ENCODE results near the gene PGM2L1. TPM values are rescaled to one million over a fixed set of nuclear protein-coding genes. Genes with fewer than 3 reads are reported as not detected.
A peak's percentile ranks its signal among the peaks of the same experiment; 100 is the strongest.

The PGM2L1 gene
- total RNA-seq, 1 experiment from 2014 or later: 33.1 TPM

GRCh38 chr11:74373382-74373781, 24.9 kb downstream of the PGM2L1 start:
- H3K4me3 ChIP-seq (ENCODE audit: low read depth in 2 of 2, low read length in 2 of 2): no peak overlapping the region
- DNase-seq (ENCODE audit: low read depth, low spot score) (no peak), ATAC-seq (no peak)
- ChIA-PET CTCF (no interaction called here), POLR2A (no interaction called here)
- TSS peak; percentile 11 for BruUV-seq (replicated peaks)
- H3K36me3 ChIP-seq (ENCODE audit: control insufficient read depth, insufficient read depth, low read length): no peaks in the 10 kb centered on the region
- peak overlapping the region; percentile 68; the same call in 1 of the 2 replicates for H3K27ac ChIP-seq (ENCODE audit: low read length)
- intact Hi-C loops (cut with micrococcal nuclease; ENCODE audit: unreplicated experiment): no loop called here
- no peak for TF ChIP-seq REST (IDR thresholded peaks at IDR 0.05; ENCODE audit: insufficient read depth in 1 of 2, low read depth in 2 of 2, low read length in 1 of 2)
- no peak for TF ChIP-seq TCF7L2 (IDR thresholded peaks at IDR 0.05; ENCODE audit: low read depth, low read length)
- no peak for TF ChIP-seq POLR2AphosphoS5 (IDR thresholded peaks at IDR 0.05; ENCODE audit: low read depth, low read length)
- TF ChIP-seq, protein P1, sequence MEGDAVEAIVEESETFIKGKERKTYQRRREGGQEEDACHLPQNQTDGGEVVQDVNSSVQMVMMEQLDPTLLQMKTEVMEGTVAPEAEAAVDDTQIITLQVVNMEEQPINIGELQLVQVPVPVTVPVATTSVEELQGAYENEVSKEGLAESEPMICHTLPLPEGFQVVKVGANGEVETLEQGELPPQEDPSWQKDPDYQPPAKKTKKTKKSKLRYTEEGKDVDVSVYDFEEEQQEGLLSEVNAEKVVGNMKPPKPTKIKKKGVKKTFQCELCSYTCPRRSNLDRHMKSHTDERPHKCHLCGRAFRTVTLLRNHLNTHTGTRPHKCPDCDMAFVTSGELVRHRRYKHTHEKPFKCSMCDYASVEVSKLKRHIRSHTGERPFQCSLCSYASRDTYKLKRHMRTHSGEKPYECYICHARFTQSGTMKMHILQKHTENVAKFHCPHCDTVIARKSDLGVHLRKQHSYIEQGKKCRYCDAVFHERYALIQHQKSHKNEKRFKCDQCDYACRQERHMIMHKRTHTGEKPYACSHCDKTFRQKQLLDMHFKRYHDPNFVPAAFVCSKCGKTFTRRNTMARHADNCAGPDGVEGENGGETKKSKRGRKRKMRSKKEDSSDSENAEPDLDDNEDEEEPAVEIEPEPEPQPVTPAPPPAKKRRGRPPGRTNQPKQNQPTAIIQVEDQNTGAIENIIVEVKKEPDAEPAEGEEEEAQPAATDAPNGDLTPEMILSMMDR (IDR thresholded peaks at IDR 0.05): no peak
- no peak for TF ChIP-seq SIN3A (IDR thresholded peaks at IDR 0.05; ENCODE audit: borderline replicate concordance, insufficient read depth, low read depth, low read length)
- H3K4me1 ChIP-seq (ENCODE audit: control insufficient read depth, insufficient read depth, low read length): peaks cover 15% of the 10 kb centered on the region
- in situ Hi-C loops (cut with HindIII; ENCODE audit: low pct_unique_long_range_greater_than_20kb, low sequenced_read_pairs): no loop called here
- H3K9me3 ChIP-seq (ENCODE audit: control insufficient read depth, insufficient read depth, low read depth, low read length): no peaks in the 10 kb centered on the region
- no peaks in the 10 kb centered on the region for H3K27me3 ChIP-seq (ENCODE audit: control insufficient read depth, insufficient read depth, low read length)

DNA sequence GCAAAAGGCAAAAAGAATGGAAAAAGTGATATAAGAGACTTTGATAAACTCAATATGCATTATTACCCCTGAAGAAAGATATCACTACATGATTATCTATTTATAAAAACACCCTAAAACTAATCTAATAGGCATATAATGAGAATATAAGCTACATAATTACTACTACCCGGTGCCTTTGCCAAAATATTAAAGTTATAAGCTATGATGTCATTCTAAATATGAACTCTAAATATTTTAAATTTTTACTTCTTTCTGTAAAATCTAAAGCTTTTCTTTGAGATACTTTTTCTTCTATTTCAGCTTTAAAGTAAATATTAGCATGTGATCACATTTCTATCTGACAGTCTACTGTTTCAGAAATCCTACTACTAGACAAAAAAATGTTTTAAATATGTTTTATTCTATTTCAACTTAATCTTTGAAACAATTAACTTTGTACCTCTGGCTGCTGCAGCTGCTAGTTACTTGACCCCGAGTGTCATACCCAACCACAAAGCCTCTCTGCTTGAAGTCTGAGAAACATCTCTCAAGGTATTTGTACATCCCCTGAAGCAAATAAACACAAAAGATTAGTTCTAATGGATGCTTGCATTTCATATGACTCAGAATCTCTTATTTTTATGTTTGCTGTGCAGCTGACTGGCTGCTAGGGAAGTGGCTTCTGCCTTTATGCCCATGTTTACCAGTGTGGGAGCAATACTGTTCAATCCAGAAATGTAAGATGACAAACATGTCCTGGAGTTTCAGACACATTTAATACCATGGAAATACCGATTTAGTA, 26.8 kb downstream of the PGM2L1 start:
- ChIA-PET CTCF (no interaction called here), POLR2A (no interaction called here)
- intact Hi-C loops (cut with micrococcal nuclease; ENCODE audit: unreplicated experiment) (no loop called here), in situ Hi-C loops (cut with HindIII; ENCODE audit: low pct_unique_long_range_greater_than_20kb, low sequenced_read_pairs) (no loop called here)
- Histone ChIP-seq H3K27me3 (ENCODE audit: control insufficient read depth, insufficient read depth, low read length) (no peaks in the 10 kb centered on the region), H3K9me3 (ENCODE audit: control insufficient read depth, insufficient read depth, low read depth, low read length) (no peaks in the 10 kb centered on the region), H3K36me3 (ENCODE audit: control insufficient read depth, insufficient read depth, low read length) (no peaks in the 10 kb centered on the region), H3K4me3 (ENCODE audit: low read depth in 2 of 2, low read length in 2 of 2) (no peak overlapping the region), H3K27ac (ENCODE audit: low read length) (no peak overlapping the region; the same call in 1 of the 2 replicates), H3K4me1 (ENCODE audit: control insufficient read depth, insufficient read depth, low read length) (peaks cover 15% of the 10 kb centered on the region)
- TF ChIP-seq, protein P1 (IDR thresholded peaks at IDR 0.05): no peak
- TF ChIP-seq POLR2AphosphoS5 (IDR thresholded peaks at IDR 0.05; ENCODE audit: low read depth, low read length): no peak; the same call in 1 of the 2 replicates
- peak; percentile 56; the same call in 1 of the 2 replicates for TF ChIP-seq TCF7L2 (IDR thresholded peaks at IDR 0.05; ENCODE audit: low read depth, low read length)
- ATAC-seq (peak; percentile 93), DNase-seq (ENCODE audit: low read depth, low spot score) (no peak)
- no TSS peak for BruUV-seq (replicated peaks)
